Anterior cingulate cortex (tissue), 58 donors: ENCODE results near the gene RNFT2.

Source experiments
- DNase-seq, 58 donors: peaks; one replicate each; lab custom pipeline; 2025; lab: John Stamatoyannopoulos, UW

Gene RNFT2

DNA sequence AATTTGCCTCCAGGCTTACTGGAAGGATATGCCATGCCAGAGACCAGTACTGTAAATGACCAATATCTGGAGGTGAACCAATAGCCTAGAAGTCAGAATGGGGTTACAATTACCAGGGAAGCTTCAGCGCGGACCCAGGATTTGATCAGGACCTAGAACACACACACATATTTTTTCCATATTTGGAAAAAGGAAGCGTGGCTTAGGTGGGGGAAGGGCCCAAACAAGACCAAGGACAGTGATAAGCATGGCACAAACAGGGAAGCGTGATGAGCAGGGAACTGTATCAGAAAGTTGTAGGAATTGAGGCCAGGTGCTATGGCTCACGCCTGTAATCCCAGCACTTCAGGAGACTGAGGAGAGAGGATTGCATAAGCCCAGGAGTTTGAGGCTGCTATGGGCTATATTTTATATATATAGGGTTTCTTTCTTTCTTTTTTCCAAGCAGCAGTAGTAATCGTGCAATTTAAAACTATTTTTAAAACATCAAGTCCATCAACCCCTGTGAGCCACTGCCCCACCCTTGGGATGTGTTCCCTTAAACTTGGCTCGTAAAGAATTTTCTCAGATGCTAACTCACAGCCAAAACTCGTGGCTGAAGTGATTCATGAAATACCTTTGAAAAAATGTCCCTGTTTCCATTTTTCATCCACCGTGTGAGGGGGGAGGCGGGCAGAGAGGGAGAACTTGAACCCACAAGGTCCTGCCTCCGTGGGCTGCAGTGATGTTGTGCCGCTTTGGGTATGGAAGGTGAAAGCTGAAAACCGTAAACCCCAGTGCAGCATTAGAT, 126.5 kb downstream of the RNFT2 start:
- no peak for DNase-seq

DNA sequence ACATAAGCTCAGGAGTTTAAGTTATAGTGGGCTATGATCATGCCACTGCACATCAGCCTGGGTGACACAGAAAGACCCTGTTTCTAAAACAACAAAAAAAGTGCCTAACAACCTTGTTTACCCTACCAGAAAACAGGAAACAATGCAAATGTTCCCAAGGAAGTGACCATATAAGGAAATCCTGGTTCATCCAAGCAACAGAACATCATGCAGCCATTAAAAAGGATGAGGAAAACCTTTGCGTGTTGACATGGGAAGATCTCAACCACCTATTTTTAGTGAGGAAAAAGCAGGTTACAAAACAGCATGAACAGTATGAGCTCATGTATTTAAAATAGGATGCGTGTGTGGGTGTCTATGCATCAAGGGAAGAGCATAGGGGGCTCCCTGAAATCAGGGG, 129.4 kb downstream of the RNFT2 start:
- no peak for DNase-seq

GRCh38 chr12:116870306-116870705, 132.2 kb downstream of the RNFT2 start:
- DNase-seq: no peak

DNA sequence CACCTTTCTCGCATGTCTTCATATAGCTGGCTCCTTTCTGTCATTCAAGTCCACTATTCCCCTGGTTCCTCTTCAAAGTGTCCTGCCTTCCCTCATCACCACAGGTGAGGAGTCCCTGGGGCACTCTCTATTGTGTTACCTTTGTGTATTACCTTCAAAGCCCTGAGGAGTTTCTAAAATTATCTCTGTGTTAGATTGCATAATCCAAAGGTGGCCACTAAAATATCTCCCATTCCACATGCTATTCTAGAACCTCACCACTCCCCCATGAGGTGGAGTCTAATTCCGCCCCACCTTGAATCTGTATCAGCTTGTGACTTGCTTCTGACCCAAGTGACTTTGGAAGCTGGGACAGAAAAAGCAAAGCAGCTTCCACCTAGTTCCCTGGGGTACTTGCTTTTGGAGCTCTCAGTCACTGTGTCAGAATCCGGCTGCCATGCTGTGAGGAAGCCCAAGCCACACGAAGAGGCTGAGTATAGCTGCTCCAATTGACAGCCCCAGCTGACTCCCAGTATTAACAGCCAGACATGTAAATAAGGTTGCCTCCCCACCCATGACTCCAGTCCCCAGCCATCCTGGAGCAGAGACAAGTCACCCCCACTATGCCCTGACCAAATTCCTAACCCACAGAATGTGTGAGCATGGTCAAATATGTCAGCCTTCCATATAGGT, 136.3 kb downstream of the RNFT2 start:
- DNase-seq: no peak

DNA sequence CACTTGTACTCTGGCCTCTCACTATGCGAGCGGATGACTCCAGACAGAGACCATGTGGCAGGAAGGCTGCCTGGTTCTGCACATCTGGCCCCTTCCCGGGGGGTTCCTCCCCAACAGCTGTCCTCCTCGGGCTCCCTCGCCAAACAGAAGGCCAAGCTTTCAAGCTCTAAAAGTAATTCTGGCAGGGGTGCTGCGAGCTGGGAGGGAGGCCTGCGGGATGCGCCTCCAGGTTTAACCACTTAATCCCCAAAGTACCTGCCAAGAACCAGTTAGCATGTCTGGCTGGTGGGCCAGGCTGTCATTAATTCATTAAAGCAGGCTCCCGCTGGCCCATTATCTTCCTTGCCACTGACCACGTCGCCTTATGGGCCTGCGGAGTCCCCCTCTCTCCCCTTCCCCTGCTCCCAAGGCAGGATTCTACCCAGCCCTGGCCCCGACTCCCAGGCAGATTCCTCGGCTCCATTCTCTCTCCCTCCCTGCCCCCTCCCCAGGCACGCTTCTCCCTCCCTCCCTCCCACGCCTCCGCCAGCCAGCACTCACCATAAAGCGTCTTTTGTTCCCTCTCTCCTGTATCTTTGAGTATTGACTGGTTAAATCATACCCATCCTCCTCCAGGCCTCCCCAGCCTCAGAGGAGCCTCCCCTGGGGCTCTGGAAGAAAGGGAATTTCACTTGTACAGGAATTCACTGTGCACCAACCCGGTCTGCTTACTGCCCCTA, 138.2 kb downstream of the RNFT2 start:
- peak in 4 of 58 donors; percentile 12 to 24 (median 16) for DNase-seq

- DNase-seq: peak in 3 of 58 donors; percentile 6 to 12 (median 9)
These were observed 140.7 kb downstream of the RNFT2 start for GRCh38 chr12:116878567-116879508.

- peak in 12 of 58 donors; percentile 7 to 50 (median 24) for DNase-seq
These were observed 141.5 kb downstream of the RNFT2 start for GRCh38 chr12:116879509-116880212.

GRCh38 chr12:116880213-116880816, 142.2 kb downstream of the RNFT2 start:
- no peak for DNase-seq

- DNase-seq: peak in 13 of 58 donors; percentile 6 to 53 (median 20)
These were observed 142.8 kb downstream of the RNFT2 start for GRCh38 chr12:116880817-116881324.

DNA sequence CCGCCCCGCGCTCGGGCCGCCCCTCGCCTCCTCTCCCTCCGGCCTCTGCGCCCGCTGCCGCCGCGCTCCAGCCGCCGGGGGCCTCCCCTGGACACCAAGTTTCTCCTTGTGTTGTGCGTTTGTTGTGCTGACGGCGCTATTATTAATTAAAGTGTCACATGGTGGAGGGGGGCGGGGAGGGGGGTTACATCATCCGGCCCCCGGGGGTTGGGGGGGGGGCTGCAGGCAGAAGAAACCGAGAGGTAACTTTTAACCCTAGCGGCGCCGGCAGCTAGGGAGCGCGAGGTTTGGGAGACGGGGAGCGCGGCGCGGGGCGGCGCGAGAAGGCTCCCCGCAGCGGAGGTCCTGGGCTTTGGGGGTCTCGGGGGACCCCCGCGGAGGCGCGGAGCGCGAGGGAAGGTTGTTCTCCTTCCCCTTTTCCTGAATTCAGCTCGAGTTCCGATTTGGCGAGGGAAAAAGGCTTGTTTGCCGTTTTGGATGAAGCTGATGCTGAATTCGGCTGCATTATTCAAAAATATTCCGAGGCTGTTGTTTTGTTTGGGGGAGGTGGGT, 143.3 kb downstream of the RNFT2 start, which contains the start of gene HRK:
HRK (minus strand) TSS at position 117 of the 552 bp plus-strand sequence. CDS start 134 bp downstream, outside the sequence.
- peak in 2 of 58 donors; percentile 38 to 53 for DNase-seq

DNA sequence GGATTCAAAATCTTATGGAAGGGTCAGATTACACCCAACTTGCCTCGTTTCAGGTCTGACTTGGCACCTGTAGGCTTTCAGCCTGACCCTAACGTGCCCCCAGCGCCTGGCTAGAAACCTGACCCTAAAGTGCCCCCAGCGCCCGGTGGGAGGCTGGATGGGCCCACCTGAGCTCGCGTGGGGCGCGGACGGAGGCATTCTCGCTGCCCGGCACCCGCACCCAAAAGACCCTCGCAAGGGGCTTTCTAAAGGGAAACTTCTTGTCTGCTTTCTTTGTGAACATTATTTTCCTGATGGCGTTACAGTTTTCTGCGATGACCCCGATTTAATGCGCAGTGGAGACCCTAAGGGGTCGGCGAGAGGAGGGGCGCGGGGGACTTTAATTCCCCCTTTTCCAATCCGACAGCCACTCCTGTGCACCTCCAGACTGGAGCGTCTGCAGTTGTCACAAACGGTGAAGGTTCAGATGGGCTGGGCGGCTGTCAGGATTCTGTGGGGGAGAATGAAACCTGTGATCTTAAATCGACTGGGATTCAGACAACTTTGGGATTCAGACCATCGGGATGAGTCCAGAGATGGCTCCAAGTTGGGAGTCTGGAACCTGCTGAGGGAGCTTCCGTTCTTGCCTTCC, 143.9 kb downstream of the RNFT2 start:
- no peak for DNase-seq

DNA sequence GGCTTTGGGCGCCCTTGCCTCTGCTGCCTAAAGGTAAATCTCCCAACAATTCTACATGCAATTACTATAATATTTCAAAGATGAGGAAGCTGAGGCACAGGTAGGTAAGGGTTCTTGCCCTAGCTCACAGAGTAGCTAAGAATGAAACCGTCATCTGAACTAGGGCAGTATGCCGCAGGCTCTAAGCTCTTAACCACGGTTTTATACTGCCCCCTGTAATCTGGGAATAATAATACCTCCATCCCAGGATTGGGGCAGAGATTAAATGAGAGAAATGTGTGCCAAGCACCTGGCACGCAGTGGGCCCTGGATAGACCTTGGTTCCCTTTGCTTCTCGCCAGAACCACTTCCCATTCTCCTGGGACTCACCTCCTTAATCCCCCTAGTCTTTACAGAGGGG, 144.6 kb downstream of the RNFT2 start:
- DNase-seq: peak in 4 of 58 donors; percentile 1 to 38 (median 22)

DNA sequence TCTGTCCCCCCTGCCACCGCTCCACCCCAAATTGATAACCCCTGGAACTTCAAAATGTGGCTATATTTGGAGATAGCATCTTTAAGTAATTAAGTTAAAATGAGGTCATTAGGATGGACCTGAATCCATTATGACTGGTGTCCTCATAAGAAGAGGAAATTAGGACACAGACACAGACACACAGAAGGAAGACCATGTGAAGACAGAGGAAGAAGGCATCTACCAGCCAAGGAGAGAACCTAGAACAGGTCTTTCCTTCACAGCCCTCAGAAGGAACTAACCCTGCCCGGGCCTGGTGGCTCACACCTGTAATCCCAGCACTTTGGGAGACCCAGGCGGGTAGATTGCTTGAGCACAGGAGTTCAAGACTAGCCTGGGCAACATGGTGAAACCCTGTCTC, 146.8 kb downstream of the RNFT2 start:
- DNase-seq: no peak

- DNase-seq: no peak
These were observed 147.4 kb downstream of the RNFT2 start for GRCh38 chr12:116885491-116885890.

DNA sequence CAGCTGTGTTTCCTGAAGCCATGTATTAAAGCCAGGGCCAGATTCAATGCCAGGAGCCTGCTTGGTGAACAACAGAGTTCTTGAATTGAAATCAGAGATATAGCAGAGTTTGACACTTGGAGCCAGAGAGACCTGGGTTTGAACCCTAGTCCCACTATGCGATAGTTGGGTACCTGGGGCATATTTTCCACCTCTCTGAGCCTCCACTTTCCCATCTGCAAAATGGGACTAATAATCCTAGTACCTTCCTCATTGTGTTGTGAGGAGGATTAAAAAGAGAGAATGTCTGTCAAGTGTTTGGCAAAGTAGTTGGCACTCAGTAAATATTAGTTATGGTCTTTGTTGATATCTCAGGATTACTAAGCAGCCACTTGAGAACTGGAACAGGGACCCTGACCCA, 149.1 kb downstream of the RNFT2 start:
- DNase-seq: no peak

DNA sequence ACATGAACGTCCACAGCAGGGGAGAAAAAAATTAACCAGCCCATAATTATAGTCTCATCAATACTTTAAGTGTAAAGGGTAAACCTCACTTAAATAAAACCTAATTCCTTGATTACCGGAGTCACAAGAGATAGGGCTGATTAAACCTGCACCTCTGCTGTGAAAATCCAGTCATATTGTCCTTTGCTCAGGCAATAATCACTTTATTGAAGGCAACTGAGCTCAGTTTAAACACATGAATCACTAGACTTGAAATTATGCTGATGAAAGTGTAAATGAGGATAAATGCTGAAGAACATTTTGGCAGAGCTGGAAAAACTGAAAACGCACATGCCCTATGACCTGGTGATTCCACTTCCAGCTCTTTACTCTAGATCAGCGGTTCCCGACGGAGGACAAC, 149.8 kb downstream of the RNFT2 start:
- no peak for DNase-seq

DNA sequence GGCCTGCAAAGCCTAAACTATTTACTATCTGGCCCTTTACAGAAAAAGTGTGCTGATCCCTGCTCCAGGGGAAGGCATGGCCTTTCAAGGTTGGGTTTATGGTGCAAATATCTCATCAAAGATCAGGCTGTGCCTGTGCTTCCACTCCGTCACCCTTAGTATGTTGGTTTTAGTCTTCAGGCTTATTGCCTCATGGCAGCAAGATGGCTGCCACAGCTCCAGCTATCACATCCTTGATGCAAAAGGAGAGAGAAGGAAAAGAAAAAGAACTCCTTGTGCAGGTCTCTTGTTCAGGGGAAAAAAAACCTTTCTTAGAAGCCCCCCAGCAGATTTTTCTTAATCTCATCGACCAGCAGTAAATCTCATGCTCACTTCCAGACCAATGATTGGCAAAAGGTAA, 152.2 kb downstream of the RNFT2 start:
- no peak for DNase-seq

DNA sequence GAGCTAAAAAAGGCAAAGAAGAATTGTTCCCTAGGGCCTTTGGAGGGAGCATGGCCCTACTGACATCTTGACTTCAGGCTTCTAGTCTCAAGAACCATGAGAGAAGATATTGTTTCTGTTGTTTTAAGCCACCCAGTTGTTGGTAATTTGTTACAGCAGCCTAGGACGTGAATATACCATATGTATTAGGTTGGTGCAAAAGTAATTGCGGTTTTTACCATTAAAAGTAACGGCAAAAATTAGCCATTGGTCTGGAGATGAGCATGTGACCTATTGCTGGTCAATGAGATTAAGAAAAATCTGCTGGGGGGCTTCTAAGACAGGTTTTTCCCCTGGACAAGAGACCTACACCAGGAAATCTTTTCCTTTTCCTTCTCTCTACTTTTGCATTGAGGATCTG, 152.9 kb downstream of the RNFT2 start:
- DNase-seq: no peak
